ENCODE measurements around the gene EVC2. TPM values are rescaled to one million over a fixed set of nuclear protein-coding genes. Genes with fewer than 3 reads are reported as not detected.

The EVC2 gene
- total RNA-seq, 1 donor from 2014 or later, result 1.1 TPM

GRCh38 chr4:5515646-5516045 lies 192.7 kb downstream of the EVC2 start:
- Mint-ChIP-seq H3K4me3 (no peak overlapping the region), H3K9me3 (peaks cover 2% of the 10 kb centered on the region), H3K36me3 (ENCODE audit: low read depth) (no peaks in the 10 kb centered on the region), H3K27me3 (no peaks in the 10 kb centered on the region), H3K27ac (no peak overlapping the region), H3K4me1 (no peaks in the 10 kb centered on the region)
- ChIA-PET CTCF (no interaction called here), POLR2A (no interaction called here)
- DNase-seq (no peak), ATAC-seq (ENCODE audit: low read depth) (no peak)
- intact Hi-C loops (cut with micrococcal nuclease), result no loop called here
- TF ChIP-seq CTCF (IDR thresholded peaks at IDR 0.05), result no peak

Other genes with a start within 250 kb of the EVC2 start
- 0.16 and 0.76 TPM in 2 replicates for gene EVC, start 2.6 kb upstream of the EVC2 start, total RNA-seq
- 0.09 TPM in 1 of 2 replicates, not detected in the other for gene CRMP1, start 184.5 kb upstream of the EVC2 start, total RNA-seq

All from activated B cell treated with CpG ODN at 0.5 μM for 24 hours (primary cell).